ENCODE data around the gene DYNLL1.
A peak's percentile ranks its signal among the peaks of the same experiment; 100 is the strongest.
"Not testable (repeated sequence)": the region's sequence is repeated elsewhere in the genome, so short reads cannot be mapped to it uniquely, and the experiment has no call there.

Gene DYNLL1

GRCh38 chr12:120495731-120496412, at the start of gene DYNLL1:
Gene DYNLL1 (plus strand): TSS chr12:120496113. CDS start chr12:120496422, 309 bp downstream.
- DNase-seq = peak; percentile 98

- not testable (repeated sequence) for DNase-seq
Measured at GRCh38 chr12:120446844-120447178, 49.1 kb upstream of the DYNLL1 start.

- no peak for DNase-seq
Measured at GRCh38 chr12:120447992-120448391, 47.9 kb upstream of the DYNLL1 start.

GRCh38 chr12:120452524-120452923, 43.4 kb upstream of the DYNLL1 start:
- DNase-seq = not testable (repeated sequence)

GRCh38 chr12:120453060-120453750, 42.7 kb upstream of the DYNLL1 start:
- no peak for DNase-seq

- DNase-seq = peak; percentile 54
Measured at GRCh38 chr12:120453977-120454376, 41.9 kb upstream of the DYNLL1 start.

GRCh38 chr12:120455302-120455701, 40.6 kb upstream of the DYNLL1 start:
- DNase-seq = no peak

- DNase-seq = peak; percentile 18
Measured at GRCh38 chr12:120457133-120457532, 38.8 kb upstream of the DYNLL1 start.

GRCh38 chr12:120460157-120460556, 35.8 kb upstream of the DYNLL1 start:
- DNase-seq = no peak

GRCh38 chr12:120462099-120462640, 33.7 kb upstream of the DYNLL1 start:
- no peak for DNase-seq

GRCh38 chr12:120463712-120464111, 32.2 kb upstream of the DYNLL1 start:
- no peak for DNase-seq

- no peak for DNase-seq
Measured at GRCh38 chr12:120465756-120466155, 30.2 kb upstream of the DYNLL1 start.

- DNase-seq = peak; percentile 56
Measured at GRCh38 chr12:120466560-120467315, 29.2 kb upstream of the DYNLL1 start.

GRCh38 chr12:120467439-120467838, 28.5 kb upstream of the DYNLL1 start:
- no peak for DNase-seq

GRCh38 chr12:120468325-120468820, 27.5 kb upstream of the DYNLL1 start:
- DNase-seq = peak; percentile 52

- DNase-seq = peak; percentile 63
Measured at GRCh38 chr12:120468821-120469449, 27.0 kb upstream of the DYNLL1 start.

- peak; percentile 99 for DNase-seq
Measured at GRCh38 chr12:120469450-120470149, 26.3 kb upstream of the DYNLL1 start, which contains the start of gene SRSF9. Gene SRSF9 (minus strand): TSS chr12:120469748. CDS start chr12:120469609, 139 bp downstream.

- peak; percentile 26 for DNase-seq
Measured at GRCh38 chr12:120470150-120470784, 25.6 kb upstream of the DYNLL1 start.

GRCh38 chr12:120472521-120472920, 23.4 kb upstream of the DYNLL1 start:
- DNase-seq = no peak

GRCh38 chr12:120473807-120474615, 21.9 kb upstream of the DYNLL1 start:
- DNase-seq = no peak

- no peak for DNase-seq
Measured at GRCh38 chr12:120474616-120474960, 21.3 kb upstream of the DYNLL1 start.
